ENCODE data around the gene ZNF593.
A peak's percentile ranks its signal among the peaks of the same experiment; 100 is the strongest.

Gene ZNF593

GRCh38 chr1:26213335-26213905 is 43.7 kb downstream of the ZNF593 start:
- DNase-seq, result no peak

- no peak for DNase-seq
Measured at GRCh38 chr1:26215246-26215645, 45.5 kb downstream of the ZNF593 start.

GRCh38 chr1:26218906-26219494 is 49.3 kb downstream of the ZNF593 start:
- DNase-seq, result peak; percentile 33
